Cardiac fibroblast (primary cell): ENCODE measurements around the gene CEP295NL.
"Not testable (repeated sequence)": the region's sequence is repeated elsewhere in the genome, so short reads cannot be mapped to it uniquely, and the experiment has no call there.

Experiments
- DNase-seq, 2 donors: peaks; one replicate each; pipeline versions ENCODE4 v3.0.0 to v3.0.0-alpha.2; 2010; ENCODE audit warnings: low read depth in 2 of 2
- H3K4me3 ChIP-seq, 2 donors: replicated peaks in 1 of 2; 1 replicate in 1 of 2; 2 replicates in 1 of 2; pipeline ENCODE4 v1.5.1; 2011; ENCODE audit warnings: low read depth in 2 of 2, low read length in 2 of 2, mild to moderate bottlenecking in 2 of 2, moderate library complexity in 1 of 2
- TF ChIP-seq, protein P1 (sequence below): IDR thresholded peaks from one replicate; pipeline ENCODE4 v1.5.1; 2011; ENCODE audit warnings: low read depth, mild to moderate bottlenecking, low read length, inconsistent platforms

CEP295NL gene

DNA sequence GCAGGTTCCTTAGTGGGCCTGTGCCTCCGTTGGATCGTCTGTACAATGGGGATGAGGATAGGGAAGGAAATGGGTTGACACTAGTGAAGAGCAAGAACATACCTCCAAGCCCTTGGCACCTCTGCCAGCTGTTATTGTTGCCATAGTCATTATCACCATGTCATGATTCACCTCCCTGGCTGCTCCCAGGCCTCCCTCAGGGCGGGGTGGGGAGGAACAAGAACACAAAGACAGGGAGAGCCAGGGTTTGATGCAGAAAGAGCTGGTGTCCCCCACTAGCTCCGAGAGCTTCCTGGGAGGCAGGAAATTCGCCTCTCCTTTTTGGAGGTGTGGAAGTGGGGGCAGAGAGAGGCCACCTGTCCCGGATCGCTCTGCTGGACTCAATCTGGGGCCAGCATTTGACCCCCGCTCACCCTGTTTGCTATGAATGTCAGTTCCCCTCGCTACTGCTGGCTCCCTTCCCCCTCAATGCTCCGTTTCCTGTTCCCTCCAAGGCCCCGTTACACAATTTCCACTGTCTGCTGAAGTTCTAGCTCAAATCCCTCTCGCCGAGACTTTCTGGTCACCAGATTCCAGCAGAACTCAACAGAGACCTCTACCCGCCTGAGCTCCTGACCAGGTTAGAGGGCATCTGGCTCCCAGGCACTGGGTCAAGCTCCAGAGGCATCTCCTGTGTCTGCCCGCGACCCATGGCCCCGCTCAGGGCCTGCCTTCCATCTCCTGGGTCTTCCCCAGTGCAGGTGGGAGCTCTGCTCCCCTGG lies 13.1 kb upstream of the CEP295NL start:
- H3K4me3 ChIP-seq: peak overlapping the region; percentile 5 to 38
- TF ChIP-seq, protein P1, sequence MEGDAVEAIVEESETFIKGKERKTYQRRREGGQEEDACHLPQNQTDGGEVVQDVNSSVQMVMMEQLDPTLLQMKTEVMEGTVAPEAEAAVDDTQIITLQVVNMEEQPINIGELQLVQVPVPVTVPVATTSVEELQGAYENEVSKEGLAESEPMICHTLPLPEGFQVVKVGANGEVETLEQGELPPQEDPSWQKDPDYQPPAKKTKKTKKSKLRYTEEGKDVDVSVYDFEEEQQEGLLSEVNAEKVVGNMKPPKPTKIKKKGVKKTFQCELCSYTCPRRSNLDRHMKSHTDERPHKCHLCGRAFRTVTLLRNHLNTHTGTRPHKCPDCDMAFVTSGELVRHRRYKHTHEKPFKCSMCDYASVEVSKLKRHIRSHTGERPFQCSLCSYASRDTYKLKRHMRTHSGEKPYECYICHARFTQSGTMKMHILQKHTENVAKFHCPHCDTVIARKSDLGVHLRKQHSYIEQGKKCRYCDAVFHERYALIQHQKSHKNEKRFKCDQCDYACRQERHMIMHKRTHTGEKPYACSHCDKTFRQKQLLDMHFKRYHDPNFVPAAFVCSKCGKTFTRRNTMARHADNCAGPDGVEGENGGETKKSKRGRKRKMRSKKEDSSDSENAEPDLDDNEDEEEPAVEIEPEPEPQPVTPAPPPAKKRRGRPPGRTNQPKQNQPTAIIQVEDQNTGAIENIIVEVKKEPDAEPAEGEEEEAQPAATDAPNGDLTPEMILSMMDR: no peak
- DNase-seq: peak; percentile 79 to 82

DNA sequence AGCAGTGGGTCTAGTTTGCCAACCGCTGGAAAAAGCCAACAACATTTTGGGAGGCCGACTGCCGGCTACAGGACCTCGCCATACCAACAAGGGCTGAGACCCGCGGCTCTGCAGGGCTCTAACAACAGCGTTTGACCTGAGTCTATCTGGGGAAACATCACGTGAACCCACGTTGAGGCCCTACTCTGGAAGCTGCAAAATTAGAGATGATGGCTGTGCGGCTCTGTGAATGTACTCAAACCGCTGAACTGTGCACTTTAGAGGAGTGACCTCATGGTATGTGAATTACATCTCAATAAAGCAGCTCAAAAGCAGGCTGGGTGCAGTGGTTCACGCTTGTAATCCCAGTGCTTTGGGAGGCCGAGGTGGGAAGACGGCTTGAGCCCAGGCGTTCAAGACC lies 10.1 kb upstream of the CEP295NL start:
- no peak overlapping the region for H3K4me3 ChIP-seq
- no peak for DNase-seq
- TF ChIP-seq, protein P1: no peak

DNA sequence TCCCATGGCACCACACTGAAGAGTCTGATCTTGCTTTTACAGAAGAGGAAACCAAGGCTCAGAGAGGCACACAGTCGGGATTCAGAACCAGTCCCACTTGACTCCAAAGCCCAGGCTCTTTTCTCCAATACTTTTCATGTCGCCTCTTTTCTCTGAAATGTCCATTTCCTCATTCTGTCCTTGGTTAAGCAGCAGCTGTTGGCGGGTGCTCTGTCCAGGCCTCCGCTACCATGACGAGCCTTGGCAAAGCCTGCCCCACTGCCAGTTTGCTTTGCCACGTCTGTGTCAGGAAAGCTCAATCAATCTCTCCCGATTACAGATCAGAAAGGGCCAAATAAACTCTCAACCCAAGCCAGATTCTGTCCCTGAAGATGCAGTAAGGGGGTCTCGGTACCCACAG lies 9.1 kb upstream of the CEP295NL start:
- no peak overlapping the region for H3K4me3 ChIP-seq
- TF ChIP-seq, protein P1: no peak
- no peak for DNase-seq

DNA sequence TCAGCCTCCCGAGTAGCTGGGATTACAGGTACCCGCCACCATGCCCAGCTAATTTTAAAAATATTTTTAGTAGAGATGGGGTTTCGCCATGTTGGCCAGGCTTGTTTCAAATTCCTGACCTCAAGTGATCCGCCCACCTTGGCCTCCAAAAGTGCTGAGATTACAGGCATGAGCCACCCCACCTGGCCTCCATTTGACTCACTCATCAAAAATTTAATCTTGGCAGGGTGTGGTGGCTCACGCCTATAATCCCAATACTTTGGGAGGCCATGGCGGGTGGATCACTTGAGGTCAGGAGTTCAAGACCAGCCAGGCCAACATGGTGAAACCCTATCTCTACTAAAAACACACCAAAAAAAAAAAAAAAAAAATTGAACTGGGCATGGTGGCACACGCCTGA lies 8.5 kb upstream of the CEP295NL start:
- not testable (repeated sequence) for H3K4me3 ChIP-seq, DNase-seq

DNA sequence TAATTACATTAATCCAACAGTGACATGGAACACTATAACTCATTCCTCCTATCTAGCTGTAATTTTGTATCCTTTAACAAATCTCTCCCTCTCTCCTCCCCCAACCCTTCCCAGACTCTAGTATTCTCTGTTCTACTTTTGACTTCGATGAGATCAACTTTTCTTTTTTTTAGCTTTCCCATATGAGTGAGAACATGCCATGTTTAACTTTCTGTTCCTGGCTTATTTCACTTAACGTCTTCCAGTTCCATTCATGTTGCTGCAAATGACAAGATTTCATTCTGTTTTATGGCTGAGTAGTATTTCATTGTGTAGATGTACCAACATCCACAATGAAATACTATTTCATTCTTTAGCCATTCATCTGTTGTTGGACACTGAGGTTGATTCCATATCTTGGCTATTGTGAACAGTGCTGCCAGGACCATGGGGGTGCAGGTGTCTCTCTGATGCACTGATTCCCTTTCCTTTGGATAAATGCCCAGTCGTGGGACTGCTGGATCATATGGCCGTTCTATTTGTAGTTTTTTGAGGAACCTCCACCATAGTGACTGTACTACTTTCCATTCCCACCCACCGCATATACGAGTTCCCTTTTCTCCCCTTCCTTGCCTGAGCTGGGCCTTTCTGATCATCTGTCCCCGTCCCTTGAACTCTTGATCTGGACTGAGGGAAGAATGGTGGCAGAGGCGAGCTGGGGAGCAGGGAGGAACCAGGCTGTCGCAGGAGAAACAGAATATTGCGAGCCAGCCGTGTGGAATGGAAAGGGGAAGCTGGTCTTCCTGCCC lies 7.7 kb upstream of the CEP295NL start:
- TF ChIP-seq, protein P1: no peak
- H3K4me3 ChIP-seq: no peak overlapping the region

DNA sequence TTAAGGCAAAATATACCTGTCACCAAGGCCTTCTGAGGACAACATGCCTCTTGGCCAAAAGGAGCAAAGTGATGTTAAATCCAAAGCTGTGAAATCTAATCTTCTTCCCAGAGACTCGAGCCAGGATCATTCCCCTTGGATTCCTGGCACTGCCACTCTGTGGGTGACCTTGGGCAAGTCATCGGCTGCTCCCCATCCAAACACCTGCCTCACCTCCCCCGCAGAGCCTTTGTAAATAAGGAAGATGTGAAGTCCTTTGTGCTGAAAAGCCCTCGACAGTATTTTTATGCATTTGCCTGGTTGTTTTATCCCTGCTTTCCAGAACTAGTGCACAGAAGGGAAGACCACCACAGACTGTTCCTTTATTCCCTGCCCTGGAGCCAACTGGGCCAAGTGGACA lies 5.4 kb upstream of the CEP295NL start:
- H3K4me3 ChIP-seq: no peak overlapping the region
- TF ChIP-seq, protein P1: no peak
- no peak for DNase-seq

More for the DNA sequence above, 7.7 kb upstream of the CEP295NL start:
- no peak for DNase-seq

DNA sequence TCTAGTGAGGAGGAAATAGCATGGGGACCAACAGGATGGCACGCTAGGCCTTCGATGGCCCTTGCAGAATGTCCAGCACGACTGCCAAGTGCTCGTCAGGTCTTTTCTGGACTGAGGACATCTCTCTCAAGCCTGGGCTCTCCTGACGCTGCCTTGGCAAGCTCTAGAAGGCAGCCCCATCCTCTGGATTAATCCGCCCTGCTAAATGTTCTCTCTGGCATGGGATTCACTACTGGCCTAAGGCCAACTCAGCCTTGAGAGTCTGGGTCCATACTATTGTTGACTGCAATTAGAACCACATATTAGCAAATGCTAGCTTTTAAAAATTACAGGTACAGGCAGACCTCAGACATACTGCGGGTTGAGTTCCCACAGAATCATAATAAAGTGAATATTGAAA lies 2.5 kb upstream of the CEP295NL start:
- no peak for DNase-seq
- TF ChIP-seq, protein P1: no peak
- no peak overlapping the region for H3K4me3 ChIP-seq
